Upper lobe of right lung (tissue), 1 donor: Measurements from ENCODE around the gene PODXL2. TPM values are rescaled to one million over a fixed set of nuclear protein-coding genes. Genes with fewer than 3 reads are reported as not detected.

Experiments used
- ATAC-seq: fragments of 200-7000 bp; cut with Tn5 transposase; one replicate; pipeline ENCODE4 v1.9.1; 2020; ENCODE audit warnings: mild to moderate bottlenecking, moderate library complexity
- DNase-seq: peaks from one replicate; pipeline ENCODE4 v3.0.0-alpha.2; 2020
- H3K27ac ChIP-seq: fragments of 200-600 bp; one replicate; pipeline ENCODE4 v1.8.0; 2022
- H3K27me3 ChIP-seq: fragments of 200-600 bp; one replicate; pipeline ENCODE4 v1.8.0; 2022; ENCODE audit warnings: mild to moderate bottlenecking
- H3K36me3 ChIP-seq: fragments of 200-600 bp; one replicate; pipeline ENCODE4 v1.8.0; 2022
- H3K4me1 ChIP-seq: fragments of 200-600 bp; one replicate; pipeline ENCODE4 v1.8.0; 2022
- H3K4me3 ChIP-seq: fragments of 200-600 bp; one replicate; pipeline ENCODE4 v1.8.0; 2022; ENCODE audit warnings: mild to moderate bottlenecking
- H3K9me3 ChIP-seq: fragments of 200-600 bp; one replicate; pipeline ENCODE4 v1.8.0; 2022
- CTCF ChIP-seq: fragments of 200-600 bp; IDR thresholded peaks from one replicate; pipeline ENCODE4 v1.8.0; 2022; ENCODE audit warnings: antibody characterized with exemption
- intact Hi-C: fragments of 100-400 bp; cut with DNase I; formaldehyde crosslinking; loops from one replicate; pipeline ENCODE4 v1.11.0; 2022
- total RNA-seq: library from RNA; stranded (reverse); fragmentation: NEBNext Ultra II Directional; extraction: Animal tissue kit (Norgen Biotek cat#: 25700); gene quantifications from one replicate; pipeline ENCODE4 v1.2.1, GENCODE V29; 2021
- donor health status: DM: no; HTN: yes; CAD: no; lungs with severe emphysema.

PODXL2 gene
- total RNA-seq, 1 donor from 2014 or later = 3.7 TPM

- Histone ChIP-seq H3K9me3 (no peaks in the 10 kb centered on the region), H3K27ac (no peak overlapping the region), H3K4me3 (no peak overlapping the region), H3K4me1 (peaks cover 20% of the 10 kb centered on the region), H3K36me3 (peaks cover 24% of the 10 kb centered on the region), H3K27me3 (no peaks in the 10 kb centered on the region)
- intact Hi-C loops = loop anchor here (10.0 kb wide), 1 partner anchor 135 kb away; the partner anchor contains the start of gene MGLL
- DNase-seq = peak; percentile 49
- TF ChIP-seq CTCF = no peak
- no peak for ATAC-seq
Observed at GRCh38 chr3:127689266-127689860, 60.4 kb downstream of the PODXL2 start.

- peak; percentile 44 for ATAC-seq
- intact Hi-C loops = no loop called here
- no peak overlapping the region for H3K4me3 ChIP-seq
Observed at GRCh38 chr3:127690106-127690505, 61.1 kb downstream of the PODXL2 start.

GRCh38 chr3:127690823-127691452 lies 62.0 kb downstream of the PODXL2 start:
- ATAC-seq = peak; percentile 84
- intact Hi-C loops = no loop called here

More at GRCh38 chr3:127690106-127690505, 61.1 kb downstream of the PODXL2 start:
- TF ChIP-seq CTCF = no peak
- H3K4me1 ChIP-seq = peaks cover 20% of the 10 kb centered on the region
- no peak for DNase-seq
- peak overlapping the region; percentile 44 for H3K27ac ChIP-seq
- peaks cover 24% of the 10 kb centered on the region for H3K36me3 ChIP-seq
- H3K9me3 ChIP-seq = no peaks in the 10 kb centered on the region
- H3K27me3 ChIP-seq = no peaks in the 10 kb centered on the region

DNA sequence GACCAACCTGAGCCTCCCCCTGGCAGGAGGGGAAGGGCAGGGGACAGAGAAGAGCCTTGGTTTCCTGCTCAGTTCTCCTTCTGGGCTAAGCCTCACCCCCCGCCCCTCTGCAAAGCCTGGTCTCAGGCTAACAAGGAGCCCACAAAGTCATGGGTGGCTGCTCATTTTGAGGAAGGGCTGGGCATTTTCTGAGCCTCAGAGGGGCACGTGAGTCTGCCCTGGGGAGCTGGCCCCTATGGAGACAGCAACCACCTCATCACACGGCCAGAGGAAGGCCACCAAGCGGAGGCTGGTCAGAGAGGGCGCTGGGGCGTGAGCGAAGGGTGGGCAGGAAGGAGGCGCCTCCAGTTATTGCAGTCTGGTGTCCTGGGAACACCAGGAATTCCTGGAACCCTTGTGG lies 62.5 kb downstream of the PODXL2 start:
- Histone ChIP-seq H3K9me3 (no peaks in the 10 kb centered on the region), H3K36me3 (peaks cover 24% of the 10 kb centered on the region), H3K4me1 (peaks cover 23% of the 10 kb centered on the region), H3K4me3 (no peak overlapping the region), H3K27ac (peak overlapping the region; percentile 44), H3K27me3 (no peaks in the 10 kb centered on the region)
- ATAC-seq = no peak
- DNase-seq = peak; percentile 50
- TF ChIP-seq CTCF = no peak
- intact Hi-C loops = no loop called here

More at GRCh38 chr3:127690823-127691452, 62.0 kb downstream of the PODXL2 start:
- no peak overlapping the region for H3K4me3 ChIP-seq
- H3K27me3 ChIP-seq = no peaks in the 10 kb centered on the region
- H3K36me3 ChIP-seq = peaks cover 24% of the 10 kb centered on the region
- no peaks in the 10 kb centered on the region for H3K9me3 ChIP-seq
- H3K4me1 ChIP-seq = peaks cover 20% of the 10 kb centered on the region
- peak; percentile 51 for TF ChIP-seq CTCF
- peak overlapping the region; percentile 44 for H3K27ac ChIP-seq
- DNase-seq = peak; percentile 69

GRCh38 chr3:127691974-127692373 lies 63.0 kb downstream of the PODXL2 start:
- intact Hi-C loops = no loop called here
- TF ChIP-seq CTCF = no peak
- H3K4me3 ChIP-seq = no peak overlapping the region
- no peaks in the 10 kb centered on the region for H3K27me3 ChIP-seq
- ATAC-seq = no peak
- H3K9me3 ChIP-seq = no peaks in the 10 kb centered on the region
- DNase-seq = peak; percentile 34
- peaks cover 28% of the 10 kb centered on the region for H3K4me1 ChIP-seq
- H3K27ac ChIP-seq = no peak overlapping the region
- H3K36me3 ChIP-seq = peaks cover 24% of the 10 kb centered on the region
